Activated CD8-positive, alpha-beta T cell treated with anti-CD3 and anti-CD28 coated beads for 36 hours (primary cell): ENCODE results near the gene MICAL1. TPM values are rescaled to one million over a fixed set of nuclear protein-coding genes. Genes with fewer than 3 reads are reported as not detected.

Experiments used
- ATAC-seq: fragments of 200-7000 bp; cut with Tn5 transposase; one replicate; pipeline ENCODE4 v1.10.0; 2021; ENCODE audit warnings: mild to moderate bottlenecking, moderate library complexity
- CTCF ChIA-PET: fragments of 350-600 bp; sonication (Branson Sonifier 250); formaldehyde crosslinking; loops from one replicate; lab custom pipeline; 2021; ENCODE audit warnings: antibody characterized with exemption; lab: Charles Lee
- POLR2A ChIA-PET: fragments of 350-600 bp; sonication (Branson Sonifier 250); formaldehyde crosslinking; loops from one replicate; lab custom pipeline; 2021; ENCODE audit warnings: antibody characterized with exemption; lab: Charles Lee
- DNase-seq: peaks from one replicate; pipeline ENCODE4 v3.0.0-alpha.2; 2020
- H3K27ac Mint-ChIP-seq: one replicate; pipeline ENCODE4 v1.8.0; 2021; ENCODE audit warnings: mild to moderate bottlenecking, mixed read lengths
- H3K27me3 Mint-ChIP-seq: one replicate; pipeline ENCODE4 v1.8.0; 2021; ENCODE audit warnings: mixed read lengths
- H3K36me3 Mint-ChIP-seq: one replicate; pipeline ENCODE4 v1.8.0; 2021; ENCODE audit warnings: low read depth, mixed read lengths
- H3K4me1 Mint-ChIP-seq: one replicate; pipeline ENCODE4 v1.8.0; 2021; ENCODE audit warnings: low read depth, mixed read lengths
- H3K4me3 Mint-ChIP-seq: one replicate; pipeline ENCODE4 v1.8.0; 2021; ENCODE audit warnings: mild to moderate bottlenecking, moderate library complexity, mixed read lengths
- H3K9me3 Mint-ChIP-seq: one replicate; pipeline ENCODE4 v1.8.0; 2021; ENCODE audit warnings: mixed read lengths
- intact Hi-C: fragments of 100-400 bp; cut with micrococcal nuclease; formaldehyde crosslinking; loops from one replicate; pipeline ENCODE4 v1.10.0; 2022
- total RNA-seq, 2 experiments: library from RNA; stranded (reverse); gene quantifications; one replicate each; pipeline ENCODE4 v1.2.3, GENCODE V29; 2021
- TF ChIP-seq, protein P1 (sequence below): fragments of 200-600 bp; IDR thresholded peaks from one replicate; pipeline ENCODE4 v1.8.0; 2022; ENCODE audit warnings: antibody characterized with exemption, mild to moderate bottlenecking

Gene MICAL1
- total RNA-seq, 2 experiments from 2014 or later: 17.7 TPM

GRCh38 chr6:109488001-109488400 is 32.4 kb upstream of the MICAL1 start:
- Mint-ChIP-seq H3K9me3 (no peaks in the 10 kb centered on the region), H3K4me1 (peaks cover 30% of the 10 kb centered on the region), H3K27ac (no peak overlapping the region), H3K4me3 (no peak overlapping the region), H3K27me3 (no peaks in the 10 kb centered on the region), H3K36me3 (no peaks in the 10 kb centered on the region)
- intact Hi-C loops: no loop called here
- no peak for DNase-seq
- CTCF ChIA-PET: no interaction called here
- ATAC-seq: no peak
- TF ChIP-seq, protein P1, sequence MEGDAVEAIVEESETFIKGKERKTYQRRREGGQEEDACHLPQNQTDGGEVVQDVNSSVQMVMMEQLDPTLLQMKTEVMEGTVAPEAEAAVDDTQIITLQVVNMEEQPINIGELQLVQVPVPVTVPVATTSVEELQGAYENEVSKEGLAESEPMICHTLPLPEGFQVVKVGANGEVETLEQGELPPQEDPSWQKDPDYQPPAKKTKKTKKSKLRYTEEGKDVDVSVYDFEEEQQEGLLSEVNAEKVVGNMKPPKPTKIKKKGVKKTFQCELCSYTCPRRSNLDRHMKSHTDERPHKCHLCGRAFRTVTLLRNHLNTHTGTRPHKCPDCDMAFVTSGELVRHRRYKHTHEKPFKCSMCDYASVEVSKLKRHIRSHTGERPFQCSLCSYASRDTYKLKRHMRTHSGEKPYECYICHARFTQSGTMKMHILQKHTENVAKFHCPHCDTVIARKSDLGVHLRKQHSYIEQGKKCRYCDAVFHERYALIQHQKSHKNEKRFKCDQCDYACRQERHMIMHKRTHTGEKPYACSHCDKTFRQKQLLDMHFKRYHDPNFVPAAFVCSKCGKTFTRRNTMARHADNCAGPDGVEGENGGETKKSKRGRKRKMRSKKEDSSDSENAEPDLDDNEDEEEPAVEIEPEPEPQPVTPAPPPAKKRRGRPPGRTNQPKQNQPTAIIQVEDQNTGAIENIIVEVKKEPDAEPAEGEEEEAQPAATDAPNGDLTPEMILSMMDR: no peak
- POLR2A ChIA-PET: no interaction called here

DNA sequence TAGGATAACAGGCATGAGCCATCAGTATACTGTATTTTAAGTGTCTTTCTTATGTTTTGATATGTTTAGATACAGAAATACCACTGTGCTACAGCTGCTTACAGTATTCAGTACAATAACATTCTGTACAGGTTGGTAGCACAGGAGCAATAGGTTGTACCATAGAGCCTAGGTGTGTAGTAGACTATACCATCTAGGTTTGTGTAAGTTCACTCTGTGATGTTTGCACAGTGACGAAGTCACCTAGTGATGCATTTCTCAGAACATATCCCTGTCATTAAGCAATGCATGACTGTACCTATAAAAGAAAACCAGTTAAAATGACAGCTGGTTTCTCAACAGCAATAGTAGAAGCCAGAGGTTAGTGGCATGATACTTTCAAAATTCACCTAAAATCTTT is 30.5 kb upstream of the MICAL1 start:
- ATAC-seq: no peak

DNA sequence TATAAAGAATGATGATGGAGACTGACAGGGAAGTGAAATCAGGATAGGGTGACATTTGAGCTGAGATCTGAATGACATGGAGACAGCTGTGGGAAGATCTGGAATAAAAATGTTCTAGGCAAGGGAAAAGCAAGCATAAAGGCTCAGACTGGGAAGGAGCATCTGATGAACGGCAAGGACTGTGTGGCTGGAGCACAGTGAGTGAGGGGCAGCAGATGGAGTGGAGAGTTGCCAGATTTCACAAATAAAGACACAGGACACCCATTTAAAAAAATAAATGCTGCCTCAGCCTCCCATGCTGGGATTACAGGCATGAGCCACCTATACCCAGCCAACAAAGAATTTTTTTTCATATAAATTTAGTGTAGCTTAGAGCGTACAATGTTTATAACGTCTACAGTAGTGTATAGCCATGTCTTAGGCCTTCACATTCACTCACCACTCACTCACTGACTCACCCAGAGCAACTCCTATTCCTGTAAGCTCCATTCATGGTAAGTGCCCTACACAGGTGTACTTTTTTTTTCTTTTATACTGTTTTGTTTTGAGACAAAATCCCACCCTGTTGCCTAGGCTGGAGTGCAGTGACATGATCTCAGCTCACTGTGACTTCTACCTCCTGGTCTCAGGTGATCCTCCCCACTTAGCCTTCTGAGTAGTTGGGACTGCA is 29.8 kb upstream of the MICAL1 start:
- Mint-ChIP-seq H3K4me1 (peaks cover 23% of the 10 kb centered on the region), H3K4me3 (no peak overlapping the region), H3K27me3 (no peaks in the 10 kb centered on the region), H3K36me3 (peaks cover 19% of the 10 kb centered on the region), H3K27ac (no peak overlapping the region), H3K9me3 (no peaks in the 10 kb centered on the region)
- TF ChIP-seq, protein P1: no peak
- POLR2A ChIA-PET: interaction anchor here (0.8 to 1.4 kb wide), 3 partner anchors 21 to 103 kb away, joined by 3 to 7 read pairs (median 4); partner anchors contain the start of gene CD164
- CTCF ChIA-PET: interaction anchor here (0.8 kb wide), 1 partner anchor 298 kb away, joined by 4 read pairs; no protein-coding TSS in a partner anchor
- ATAC-seq (no peak), DNase-seq (no peak)
- intact Hi-C loops: no loop called here

More for the DNA sequence above, 30.5 kb upstream of the MICAL1 start:
- no peak overlapping the region for H3K4me3 Mint-ChIP-seq
- TF ChIP-seq, protein P1: no peak
- POLR2A ChIA-PET: interaction anchor here (0.9 kb wide), 1 partner anchor 105 kb away, joined by 3 read pairs; no protein-coding TSS in a partner anchor
- H3K9me3 Mint-ChIP-seq: no peaks in the 10 kb centered on the region
- H3K36me3 Mint-ChIP-seq: peaks cover 13% of the 10 kb centered on the region
- no peak overlapping the region for H3K27ac Mint-ChIP-seq
- CTCF ChIA-PET: no interaction called here
- intact Hi-C loops: no loop called here
- no peaks in the 10 kb centered on the region for H3K27me3 Mint-ChIP-seq
- peaks cover 27% of the 10 kb centered on the region for H3K4me1 Mint-ChIP-seq
- DNase-seq: no peak

- DNase-seq (no peak), ATAC-seq (no peak)
- ChIA-PET CTCF (no interaction called here), POLR2A (interaction anchor here (1.1 to 1.4 kb wide), 2 partner anchors 43 to 102 kb away, joined by 4 to 6 read pairs; partner anchors contain the start of genes CD164, PPIL6 and SMPD2)
- H3K27me3 Mint-ChIP-seq: no peaks in the 10 kb centered on the region
- peaks cover 28% of the 10 kb centered on the region for H3K36me3 Mint-ChIP-seq
- peaks cover 25% of the 10 kb centered on the region for H3K4me1 Mint-ChIP-seq
- H3K4me3 Mint-ChIP-seq: peak overlapping the region; percentile 70
- intact Hi-C loops: loop anchor here (5.0 kb wide), 1 partner anchor 42 kb away; the partner anchor contains the start of genes PPIL6 and SMPD2
- TF ChIP-seq, protein P1: no peak
- peak overlapping the region; percentile 52 for H3K27ac Mint-ChIP-seq
- H3K9me3 Mint-ChIP-seq: no peaks in the 10 kb centered on the region
These were observed 28.6 kb upstream of the MICAL1 start for GRCh38 chr6:109484122-109484521.

DNA sequence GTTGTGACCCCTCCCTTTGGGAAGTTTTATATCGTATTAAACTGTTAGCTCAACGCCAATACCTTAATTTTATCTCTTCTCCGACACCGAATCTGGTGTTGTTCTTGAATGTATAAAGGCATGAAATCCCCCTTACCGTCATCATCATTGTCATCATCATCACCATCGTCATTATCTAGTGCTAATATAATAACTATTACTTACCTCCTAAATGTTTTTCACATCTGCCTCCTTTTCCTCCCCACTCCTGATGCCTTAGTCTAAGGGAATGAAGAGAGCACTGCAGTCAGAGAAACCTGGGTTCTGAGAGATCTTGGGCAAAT is 28.1 kb upstream of the MICAL1 start:
- H3K4me3 Mint-ChIP-seq: peak overlapping the region; percentile 70
- H3K27me3 Mint-ChIP-seq: no peaks in the 10 kb centered on the region
- POLR2A ChIA-PET: no interaction called here
- TF ChIP-seq, protein P1: no peak
- ATAC-seq (peak; percentile 3), DNase-seq (no peak)
- peaks cover 33% of the 10 kb centered on the region for H3K36me3 Mint-ChIP-seq
- H3K4me1 Mint-ChIP-seq: peaks cover 29% of the 10 kb centered on the region
- intact Hi-C loops: loop anchor here (5.0 kb wide), 1 partner anchor 41 kb away; the partner anchor contains the start of genes PPIL6 and SMPD2
- H3K27ac Mint-ChIP-seq: peak overlapping the region; percentile 52
- CTCF ChIA-PET: no interaction called here
- no peaks in the 10 kb centered on the region for H3K9me3 Mint-ChIP-seq
